ENCODE results near the gene DNASE1L2.
"Not testable (repeated sequence)": the region's sequence is repeated elsewhere in the genome, so short reads cannot be mapped to it uniquely, and the experiment has no call there.

Gene DNASE1L2

GRCh38 chr16:2267505-2267912 lies 31.3 kb downstream of the DNASE1L2 start:
- not testable (repeated sequence) for DNase-seq (ENCODE audit: insufficient read length, low spot score); FAIRE-seq

- peak; percentile 92 for FAIRE-seq
- DNase-seq (ENCODE audit: insufficient read length, low spot score), result peak; percentile 98
These were observed 31.8 kb downstream of the DNASE1L2 start, which contains the start of gene RNPS1 for GRCh38 chr16:2267913-2268666. Gene RNPS1, minus strand, starts transcription at chr16:2268126. Its CDS starts 3,483 bp downstream, at chr16:2264643.

GRCh38 chr16:2270070-2270462 lies 33.8 kb downstream of the DNASE1L2 start:
- no peak for FAIRE-seq
- no peak for DNase-seq (ENCODE audit: insufficient read length, low spot score)

- FAIRE-seq, result no peak
- DNase-seq (ENCODE audit: insufficient read length, low spot score), result no peak
These were observed 34.6 kb downstream of the DNASE1L2 start for GRCh38 chr16:2270588-2271470.

- no peak for FAIRE-seq
- DNase-seq (ENCODE audit: insufficient read length, low spot score), result no peak
These were observed 35.7 kb downstream of the DNASE1L2 start for GRCh38 chr16:2271848-2272461.

GRCh38 chr16:2273484-2273883 lies 37.2 kb downstream of the DNASE1L2 start:
- FAIRE-seq, result no peak
- no peak for DNase-seq (ENCODE audit: insufficient read length, low spot score)

GRCh38 chr16:2273931-2274330 lies 37.7 kb downstream of the DNASE1L2 start:
- DNase-seq (ENCODE audit: insufficient read length, low spot score) (no peak), FAIRE-seq (no peak)

- DNase-seq (ENCODE audit: insufficient read length, low spot score) (no peak), FAIRE-seq (no peak)
These were observed 39.5 kb downstream of the DNASE1L2 start for GRCh38 chr16:2275476-2276367.

GRCh38 chr16:2276368-2277195 lies 40.3 kb downstream of the DNASE1L2 start:
- DNase-seq (ENCODE audit: insufficient read length, low spot score), result no peak
- FAIRE-seq, result no peak

GRCh38 chr16:2277466-2278271 lies 41.4 kb downstream of the DNASE1L2 start:
- DNase-seq (ENCODE audit: insufficient read length, low spot score), result no peak
- no peak for FAIRE-seq

- DNase-seq (ENCODE audit: insufficient read length, low spot score) (no peak), FAIRE-seq (no peak)
These were observed 42.0 kb downstream of the DNASE1L2 start for GRCh38 chr16:2278272-2278608.

- no peak for FAIRE-seq
- DNase-seq (ENCODE audit: insufficient read length, low spot score), result no peak
These were observed 42.9 kb downstream of the DNASE1L2 start for GRCh38 chr16:2278956-2279800.

GRCh38 chr16:2280461-2280860 lies 44.2 kb downstream of the DNASE1L2 start:
- FAIRE-seq (no peak), DNase-seq (ENCODE audit: insufficient read length, low spot score) (no peak)

GRCh38 chr16:2280981-2281542 lies 44.8 kb downstream of the DNASE1L2 start:
- FAIRE-seq (no peak), DNase-seq (ENCODE audit: insufficient read length, low spot score) (no peak)

- FAIRE-seq (no peak), DNase-seq (ENCODE audit: insufficient read length, low spot score) (no peak)
These were observed 46.0 kb downstream of the DNASE1L2 start for GRCh38 chr16:2282262-2282661.

GRCh38 chr16:2282866-2283555 lies 46.8 kb downstream of the DNASE1L2 start:
- FAIRE-seq (no peak), DNase-seq (ENCODE audit: insufficient read length, low spot score) (no peak)

Measured in GM19239 (cell line).